C4-2B (cell line): ENCODE measurements around the gene ACER3.

Experiments used
- CTCF ChIP-seq: fragments of 450-650 bp; conservative IDR thresholded peaks from 2 replicates; pipeline ENCODE4 v1.5.1; 2017; ENCODE audit warnings: mild to moderate bottlenecking
- ZFX ChIP-seq: fragments of 450-650 bp; IDR thresholded peaks from 2 replicates; pipeline ENCODE4 v1.6.1; 2017

GRCh38 chr11:76811259-76811658, 49.5 kb upstream of the ACER3 start:
- TF ChIP-seq CTCF, result no peak
- TF ChIP-seq ZFX, result no peak
